Amniotic stem cell (primary cell): ENCODE measurements around the gene SVBP.

Experiments used
- DNase-seq: peaks from one replicate; lab custom pipeline; 2025; lab: John Stamatoyannopoulos, UW

Gene SVBP

DNA sequence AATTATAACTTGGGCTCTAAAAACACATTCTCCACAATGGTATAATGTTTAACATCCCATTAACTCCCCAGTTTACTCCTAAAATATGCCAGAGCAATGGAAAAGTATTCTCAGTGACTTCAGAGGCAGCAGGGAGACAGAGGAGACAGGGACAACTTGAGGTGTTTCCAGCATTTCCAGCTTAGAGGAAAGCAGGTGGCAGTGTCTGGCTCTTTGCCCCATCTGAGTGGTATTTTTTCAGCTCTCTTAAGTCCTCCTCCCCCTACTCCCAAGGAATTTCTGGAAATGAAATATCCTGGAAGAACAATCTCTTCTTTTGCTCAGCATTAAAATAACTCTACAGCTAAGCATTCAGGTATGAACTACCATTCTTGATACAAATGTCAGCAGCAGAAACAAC lies 11.0 kb downstream of the SVBP start:
- DNase-seq: no peak

DNA sequence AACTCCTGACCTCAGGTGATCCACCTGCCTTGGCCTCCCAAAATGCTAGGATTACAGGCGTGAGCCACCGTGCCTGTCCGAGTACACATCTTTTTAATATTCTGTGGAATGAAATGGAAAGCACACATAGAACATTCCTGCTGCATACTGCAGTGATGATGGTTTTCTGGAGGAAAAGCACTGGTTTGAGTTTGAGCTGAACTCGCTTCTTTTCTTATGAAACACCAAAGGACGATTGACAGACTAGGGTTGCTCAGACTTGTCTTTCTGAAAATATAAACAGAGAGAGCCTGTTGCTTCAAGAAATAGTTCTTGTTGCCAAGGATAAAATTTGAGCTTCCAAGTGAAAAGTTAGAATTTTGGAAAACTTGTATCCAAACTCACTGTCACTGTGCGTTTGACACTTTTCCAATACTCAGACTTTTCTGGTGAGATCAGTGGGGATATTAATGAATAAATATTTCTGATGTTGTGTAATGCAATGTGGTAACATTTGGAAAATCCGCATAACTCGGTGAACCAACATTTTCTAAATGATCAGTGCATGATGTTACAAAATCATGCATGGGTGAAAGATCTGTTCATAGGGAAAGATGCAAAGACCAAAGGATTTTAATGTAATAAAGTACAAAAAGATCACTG lies 15.2 kb downstream of the SVBP start:
- no peak for DNase-seq

DNA sequence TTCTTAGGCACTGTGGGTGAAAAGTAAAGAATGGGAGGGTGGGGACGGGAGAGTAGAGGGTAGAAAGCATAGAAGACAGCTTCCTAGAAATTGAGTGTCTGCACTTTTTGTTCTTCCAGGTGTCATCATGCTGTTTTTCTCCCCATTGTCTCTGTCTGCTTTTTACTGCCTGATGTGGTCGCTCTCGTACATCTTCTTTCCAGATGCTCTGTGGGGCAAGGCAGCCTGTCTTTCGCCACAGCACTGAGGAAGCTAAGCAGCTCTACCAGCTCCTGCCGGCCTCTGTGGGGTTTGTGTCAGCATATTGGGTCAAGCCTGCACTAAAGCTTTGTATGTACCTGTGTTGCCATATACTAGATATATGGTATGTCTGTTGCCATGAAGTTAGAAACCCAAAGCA lies 19.2 kb downstream of the SVBP start:
- DNase-seq: no peak

DNA sequence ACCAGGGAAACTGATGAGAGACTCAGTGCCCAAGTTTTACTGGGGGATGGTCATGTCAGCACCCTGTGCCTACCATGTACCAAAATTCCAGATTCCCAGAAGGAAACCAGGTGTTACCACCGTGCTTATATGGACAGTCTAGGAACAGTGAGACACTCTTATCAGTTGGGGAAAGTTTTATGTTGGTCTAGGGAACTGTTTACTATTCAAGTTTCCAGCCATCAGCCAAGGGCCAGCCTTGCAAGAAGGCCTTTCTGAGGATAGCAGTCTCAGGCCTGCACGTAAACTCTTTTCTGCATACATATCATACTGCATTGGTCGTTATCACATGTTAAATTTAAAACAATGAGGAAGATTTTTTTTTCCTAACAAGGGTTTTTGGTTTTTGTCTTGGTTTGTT lies 19.8 kb downstream of the SVBP start:
- DNase-seq: no peak

DNA sequence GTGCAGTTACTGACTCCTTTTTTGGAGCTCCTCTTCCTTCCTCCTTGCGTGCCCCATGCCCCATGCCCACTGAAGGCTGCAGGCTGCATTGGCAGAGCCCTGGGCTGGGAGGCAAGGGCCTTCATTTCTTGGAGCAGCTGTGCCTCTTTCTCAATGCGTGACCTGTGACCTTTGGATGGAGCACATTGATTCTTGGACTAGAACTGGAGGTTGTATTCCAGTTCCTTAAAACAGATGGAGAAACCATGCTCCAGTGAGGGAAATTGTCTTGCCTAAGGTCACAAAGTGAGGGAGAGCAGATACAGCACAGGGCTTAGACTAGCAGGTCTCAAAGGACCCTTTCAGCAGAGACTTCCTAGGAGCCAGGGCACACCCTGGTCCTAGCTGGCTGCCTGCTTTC lies 23.4 kb downstream of the SVBP start:
- DNase-seq: no peak

DNA sequence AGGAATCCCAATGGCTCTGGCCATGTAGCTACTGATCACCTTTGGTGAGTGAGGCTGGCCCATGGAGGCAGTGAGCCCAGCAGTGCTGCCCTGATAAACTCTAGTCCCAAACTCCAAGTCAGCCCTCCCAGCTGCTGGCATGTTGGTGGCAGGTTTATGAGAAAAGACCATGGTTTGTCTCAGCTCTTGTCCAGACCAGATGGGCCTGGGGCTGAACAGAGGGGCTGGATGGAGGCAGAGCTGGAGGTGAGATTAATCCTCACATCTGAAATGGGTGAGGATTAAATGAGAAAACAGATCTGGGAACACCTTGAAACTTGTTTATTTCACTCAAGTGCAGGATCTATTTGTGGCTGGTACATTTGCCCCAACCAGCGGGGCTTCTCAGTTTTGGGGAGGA lies 29.2 kb downstream of the SVBP start:
- DNase-seq: no peak

DNA sequence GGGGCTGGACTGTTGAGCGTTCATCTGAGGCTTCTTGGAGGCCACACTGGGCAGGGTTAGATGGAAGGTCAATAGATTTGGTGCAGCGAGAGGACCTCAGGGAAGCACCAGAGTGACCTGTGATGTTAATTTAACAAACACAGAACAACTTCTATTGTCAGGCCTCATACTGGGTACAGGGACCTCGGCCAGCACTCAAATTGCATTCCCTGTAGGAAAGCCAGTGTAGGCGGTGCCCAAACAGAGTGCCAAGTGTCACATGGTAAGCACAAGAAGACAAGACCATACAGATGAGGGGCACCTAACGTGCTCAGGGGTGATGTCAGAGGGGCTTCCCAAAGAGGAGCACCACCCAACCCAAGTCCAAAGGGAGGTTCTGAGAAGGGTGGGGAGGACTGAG lies 31.1 kb downstream of the SVBP start:
- no peak for DNase-seq

DNA sequence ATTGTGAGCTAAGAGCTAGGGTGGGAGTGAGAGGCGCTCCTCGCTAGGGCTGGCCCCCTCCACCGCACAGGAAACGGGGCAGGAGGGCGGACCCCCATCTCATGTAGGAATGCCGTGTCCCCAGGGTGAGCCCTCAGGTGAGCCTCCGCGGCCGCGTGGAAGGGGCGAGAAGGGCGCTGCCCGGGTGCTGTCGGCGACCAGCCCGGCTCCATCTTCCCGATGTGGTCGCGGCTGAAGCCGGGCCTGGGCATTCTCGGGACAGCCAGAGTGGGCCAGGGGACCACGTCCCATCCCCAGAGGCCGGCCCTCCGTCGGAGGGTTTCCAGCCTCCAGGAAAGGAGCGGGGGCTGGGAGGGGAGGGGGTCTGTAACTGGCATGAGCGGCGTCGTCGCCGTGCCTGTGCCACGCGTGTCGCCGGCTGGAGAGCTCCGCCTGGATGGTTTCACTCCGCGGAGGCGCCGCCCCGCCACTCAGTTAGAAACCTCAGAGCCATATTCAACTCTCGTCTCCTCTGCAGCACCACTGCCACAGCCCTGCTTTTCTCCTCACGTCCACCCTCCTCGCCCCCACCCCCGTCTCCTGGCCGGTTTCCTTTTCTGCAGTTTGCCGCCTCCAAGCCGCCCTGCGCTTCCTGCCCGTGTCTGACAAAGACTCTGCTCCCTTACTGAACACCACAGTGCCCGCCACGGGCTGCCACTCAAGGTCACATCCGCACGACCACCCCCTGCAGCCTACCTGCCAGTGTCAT lies 32.1 kb downstream of the SVBP start, which contains the start of gene TMEM269:
Gene TMEM269 (plus strand): TSS at position 46 of the 748 bp plus-strand sequence. CDS start 4,903 bp downstream, outside the sequence.
- no peak for DNase-seq

DNA sequence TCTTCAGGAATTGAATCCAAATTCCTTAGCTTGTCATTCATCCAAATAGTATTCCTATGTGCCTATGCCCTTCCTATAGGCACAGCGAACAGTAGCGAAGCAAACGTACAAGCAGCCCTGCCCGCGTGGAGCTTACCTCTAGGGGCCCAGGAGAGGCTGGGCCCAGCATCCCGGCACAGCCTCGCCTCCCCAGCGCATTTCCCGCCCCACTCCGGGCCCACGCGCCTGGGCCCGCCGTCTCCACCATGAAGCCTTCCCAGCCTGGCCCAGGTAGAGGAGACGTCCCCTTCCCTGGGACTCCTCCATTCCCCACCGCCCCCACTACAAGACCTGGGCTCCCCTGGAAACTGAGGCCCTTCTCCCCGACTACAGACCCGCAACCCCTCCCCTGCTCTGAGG lies 32.7 kb downstream of the SVBP start:
- no peak for DNase-seq

DNA sequence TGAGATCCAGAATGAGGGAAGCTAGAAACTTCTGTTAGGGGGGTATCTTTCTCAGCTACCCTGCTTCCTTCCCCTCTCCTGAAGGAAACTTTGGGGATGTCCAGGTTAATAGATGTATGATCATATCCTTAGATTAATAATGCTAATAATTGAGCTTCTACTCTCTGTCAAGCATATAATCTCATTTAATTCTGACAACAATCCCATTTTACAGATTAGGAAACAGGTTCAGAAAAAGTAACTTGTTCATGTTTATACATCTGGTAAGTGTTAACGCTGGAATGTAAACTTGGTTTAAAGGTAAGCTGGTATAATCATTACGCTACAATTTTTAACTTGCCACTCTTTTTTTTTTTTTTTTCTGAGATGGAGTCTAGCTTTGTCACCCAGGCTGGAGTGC lies 34.1 kb downstream of the SVBP start:
- no peak for DNase-seq

DNA sequence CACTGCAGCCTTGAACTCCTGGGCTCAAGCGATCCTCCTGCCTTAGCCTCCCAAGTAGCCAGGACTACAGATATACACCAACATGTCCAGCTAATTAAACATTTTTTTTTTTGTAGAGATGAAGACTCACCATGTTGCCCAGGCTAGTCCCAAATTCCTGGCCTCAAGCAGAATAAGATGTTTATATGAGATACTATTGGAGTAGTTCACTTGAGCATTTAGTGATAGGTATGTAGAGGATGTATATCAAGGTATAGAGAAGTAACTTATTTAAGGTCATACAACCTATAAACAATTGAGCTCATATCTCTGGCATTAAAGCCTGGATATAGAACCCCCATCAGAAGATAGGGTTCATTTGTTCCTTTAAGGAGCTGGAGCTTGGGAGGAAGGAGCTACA lies 37.0 kb downstream of the SVBP start:
- no peak for DNase-seq

DNA sequence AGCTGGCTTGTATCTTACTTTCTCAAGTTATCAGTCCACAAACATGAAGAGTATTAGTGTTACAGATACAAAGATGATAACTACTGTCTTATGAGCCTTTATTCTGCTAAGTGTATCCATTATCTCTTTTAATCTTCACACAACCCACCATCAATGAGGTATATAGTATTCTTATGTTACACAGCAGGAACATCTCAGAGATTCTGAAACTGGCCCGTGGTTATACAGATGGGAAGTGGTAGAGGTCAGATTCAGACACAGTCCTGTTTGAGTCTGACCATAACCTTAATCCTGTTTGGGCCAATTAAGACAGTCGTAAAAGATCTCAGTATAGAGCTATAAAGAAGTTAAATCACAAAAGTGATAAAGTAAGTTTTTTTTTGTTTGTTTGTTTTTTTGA lies 37.5 kb downstream of the SVBP start:
- DNase-seq: no peak

DNA sequence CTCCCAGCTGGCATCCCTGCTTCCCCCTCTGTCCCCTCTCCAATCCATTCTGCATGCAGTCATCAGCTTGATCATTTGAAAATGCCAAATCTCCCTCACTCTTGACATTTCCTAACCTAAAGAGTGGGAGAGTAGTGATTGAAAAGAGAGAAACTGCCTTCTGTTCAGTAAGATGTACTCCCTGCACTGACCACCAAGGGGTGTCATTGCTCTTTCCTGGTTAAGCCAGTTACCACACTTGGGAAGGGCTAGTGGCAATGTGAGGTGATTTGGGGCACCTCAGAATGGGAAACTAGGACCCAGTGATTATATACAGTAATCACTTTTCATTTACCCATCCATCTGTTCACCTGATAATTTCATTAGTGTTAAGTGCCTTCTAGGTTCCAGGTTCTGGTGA lies 39.3 kb downstream of the SVBP start:
- no peak for DNase-seq

DNA sequence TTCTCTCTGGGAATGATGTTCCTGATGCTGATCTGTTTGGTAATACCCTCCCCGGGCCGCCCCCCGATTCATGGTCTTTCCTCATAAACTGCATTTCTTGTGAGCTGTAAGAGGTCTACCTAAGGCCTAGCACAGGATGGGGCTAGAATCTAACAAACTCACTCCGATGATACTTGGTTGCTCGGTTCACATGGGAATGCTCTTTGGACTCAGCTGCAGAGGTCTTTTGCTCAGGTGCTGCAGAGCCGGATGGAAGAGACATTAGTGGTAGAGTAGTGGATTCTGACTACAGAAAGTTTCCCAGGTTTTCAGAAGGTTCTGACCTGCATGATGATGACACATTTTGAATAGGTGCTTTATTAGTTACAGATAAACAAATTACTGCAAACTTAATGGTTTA lies 40.7 kb downstream of the SVBP start:
- DNase-seq: no peak

DNA sequence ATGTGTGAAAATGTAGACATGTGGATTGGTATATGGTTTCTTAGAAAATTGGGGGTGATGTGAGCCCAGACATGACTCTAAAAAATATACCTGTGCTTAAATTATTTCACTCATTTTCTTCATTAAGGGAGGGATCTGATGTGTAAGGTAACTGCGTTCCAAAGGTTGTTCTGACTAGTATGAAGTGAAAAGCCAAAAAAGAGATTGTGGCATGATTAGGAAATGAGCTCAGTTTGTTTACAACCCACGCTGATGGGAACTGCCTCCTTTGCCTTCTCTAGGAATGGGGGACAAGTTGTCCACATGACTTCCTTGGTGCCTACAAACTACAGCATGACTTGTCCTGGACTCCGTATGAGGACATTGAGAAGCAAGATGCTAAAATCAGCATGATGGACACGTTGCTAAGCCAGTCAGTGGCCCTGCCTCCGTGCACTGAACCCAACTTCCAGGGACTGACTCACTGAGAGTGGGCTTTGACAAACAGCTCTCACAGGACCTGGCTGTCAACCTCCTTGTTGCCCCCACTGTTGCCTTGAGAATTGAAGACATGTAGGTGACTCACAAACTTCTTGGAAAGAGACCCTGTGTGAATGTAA lies 42.2 kb downstream of the SVBP start:
- no peak for DNase-seq

DNA sequence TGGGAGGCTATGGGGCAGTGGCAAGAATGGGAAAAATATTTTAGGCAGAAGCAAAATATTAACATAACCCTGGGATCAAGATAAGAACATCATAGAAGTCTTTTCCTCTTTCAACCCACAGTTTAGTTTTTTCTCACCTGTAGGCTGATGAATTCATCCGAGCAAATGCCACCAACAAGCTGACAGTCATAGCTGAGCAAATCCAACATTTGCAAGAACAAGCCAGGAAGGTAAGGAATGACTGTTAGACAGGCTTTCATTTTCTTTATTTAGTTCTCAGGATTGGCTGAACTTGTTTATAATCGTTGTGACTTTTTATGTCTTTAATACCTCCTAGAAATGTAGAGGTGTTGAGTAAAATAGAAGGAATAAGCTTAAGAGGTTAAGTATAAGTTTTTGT lies 43.8 kb downstream of the SVBP start:
- DNase-seq: no peak

DNA sequence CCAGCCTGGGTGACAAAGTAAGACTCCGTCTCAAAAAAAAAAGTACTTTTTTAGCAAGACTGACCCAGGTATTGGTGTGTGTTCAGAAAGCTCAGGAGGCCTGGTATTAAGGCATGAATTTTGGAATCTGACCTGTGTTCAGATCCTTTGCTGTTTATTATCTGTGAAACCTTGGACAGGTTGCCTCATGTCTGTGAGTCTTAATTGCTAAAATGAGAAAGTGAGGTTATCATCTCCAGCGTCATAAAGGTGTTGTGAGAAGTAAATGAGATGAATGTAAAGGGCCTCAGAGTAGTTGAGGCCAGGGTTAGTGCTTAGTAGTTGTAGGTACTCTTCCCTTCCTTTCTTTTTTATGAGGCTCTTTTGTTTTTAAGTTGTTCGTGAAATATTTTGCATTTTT lies 47.4 kb downstream of the SVBP start:
- no peak for DNase-seq

DNA sequence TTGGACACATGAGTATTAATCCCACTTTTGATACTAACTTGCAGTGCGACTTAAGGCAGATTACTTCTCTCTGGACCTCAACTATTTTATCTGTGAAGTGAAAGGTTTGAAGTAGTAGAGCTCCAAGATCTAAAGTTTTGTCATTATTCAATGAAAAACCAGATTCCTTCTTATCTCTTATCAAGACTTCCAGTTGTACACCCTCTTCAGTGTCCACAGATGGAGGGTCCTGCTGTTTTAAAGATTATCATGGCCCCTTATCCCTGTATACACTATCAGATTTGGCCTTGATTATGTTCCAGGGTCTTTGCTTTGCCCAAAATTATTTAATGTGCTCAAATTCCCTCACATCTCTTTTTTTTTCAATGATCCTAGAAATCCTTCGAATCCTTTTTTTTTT lies 49.0 kb downstream of the SVBP start:
- no peak for DNase-seq

DNA sequence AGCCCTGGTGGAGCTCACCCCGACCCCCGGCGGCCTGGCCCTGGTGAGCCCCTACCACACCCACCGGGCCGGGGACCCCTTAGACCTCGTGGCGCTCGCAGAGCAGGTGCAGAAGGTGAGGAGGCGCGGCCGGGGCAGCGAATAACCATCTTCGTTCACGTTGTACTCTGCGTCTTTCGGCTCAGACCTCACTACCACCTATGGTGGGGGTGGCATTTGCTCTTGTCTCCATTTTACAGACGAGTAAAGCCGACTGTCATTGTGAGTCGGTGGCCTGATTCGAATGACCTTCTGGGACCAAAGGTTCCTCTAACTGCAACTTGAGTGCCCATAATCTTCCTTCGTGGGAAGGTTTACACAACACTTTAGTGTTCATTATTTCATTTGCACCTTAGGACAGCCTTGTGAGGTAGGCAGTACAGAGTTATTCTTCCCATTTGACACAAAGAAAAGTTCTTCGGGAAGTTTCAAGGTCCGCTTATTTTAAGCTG lies 49.6 kb downstream of the SVBP start:
- DNase-seq: no peak

DNA sequence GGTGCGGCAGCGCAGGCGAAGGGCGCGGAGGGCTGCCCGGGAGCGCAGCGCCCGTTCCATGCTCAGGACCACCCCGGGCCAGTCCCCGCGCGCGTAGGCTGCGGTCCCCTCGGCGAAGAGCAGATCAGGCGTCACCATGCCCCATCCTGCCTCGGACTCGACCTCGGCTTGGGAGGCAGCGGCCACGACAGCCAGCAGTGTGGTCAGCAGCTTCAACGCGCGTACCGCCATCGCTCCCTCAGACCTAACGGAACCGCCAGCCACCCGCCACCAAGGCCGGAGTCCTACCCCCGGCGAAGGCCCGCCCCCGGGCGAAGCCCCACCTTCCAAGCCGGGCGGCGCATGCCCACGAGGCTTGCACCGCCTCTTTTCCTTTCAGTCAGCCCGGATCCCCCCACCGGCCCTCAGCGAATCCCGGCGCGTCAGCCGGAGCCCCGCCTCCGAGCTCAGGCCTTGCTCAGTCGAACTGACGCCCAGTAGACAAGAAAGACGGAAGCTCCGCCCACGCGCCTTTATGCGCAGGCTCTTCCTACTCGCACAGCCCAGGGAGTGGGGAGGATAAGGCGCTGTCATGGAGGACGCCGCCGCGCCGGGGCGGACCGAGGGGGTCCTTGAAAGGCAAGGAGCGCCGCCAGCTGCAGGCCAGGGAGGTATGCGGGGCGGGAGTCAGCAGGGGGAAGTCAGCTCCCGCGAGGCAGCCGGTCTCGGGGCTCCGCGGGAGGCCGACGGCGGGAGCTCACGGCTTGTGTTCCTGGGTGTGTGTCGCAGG lies 50.3 kb downstream of the SVBP start, which contains the start of the genes C1orf50 and P3H1:
Gene C1orf50 (plus strand): TSS at position 509 of the 769 bp plus-strand sequence. CDS start 63 bp downstream, at position 572.
Gene P3H1 (minus strand): TSS at position 288 of the 769 bp plus-strand sequence. CDS start 57 bp downstream, at position 231.
- peak; percentile 98 for DNase-seq

DNA sequence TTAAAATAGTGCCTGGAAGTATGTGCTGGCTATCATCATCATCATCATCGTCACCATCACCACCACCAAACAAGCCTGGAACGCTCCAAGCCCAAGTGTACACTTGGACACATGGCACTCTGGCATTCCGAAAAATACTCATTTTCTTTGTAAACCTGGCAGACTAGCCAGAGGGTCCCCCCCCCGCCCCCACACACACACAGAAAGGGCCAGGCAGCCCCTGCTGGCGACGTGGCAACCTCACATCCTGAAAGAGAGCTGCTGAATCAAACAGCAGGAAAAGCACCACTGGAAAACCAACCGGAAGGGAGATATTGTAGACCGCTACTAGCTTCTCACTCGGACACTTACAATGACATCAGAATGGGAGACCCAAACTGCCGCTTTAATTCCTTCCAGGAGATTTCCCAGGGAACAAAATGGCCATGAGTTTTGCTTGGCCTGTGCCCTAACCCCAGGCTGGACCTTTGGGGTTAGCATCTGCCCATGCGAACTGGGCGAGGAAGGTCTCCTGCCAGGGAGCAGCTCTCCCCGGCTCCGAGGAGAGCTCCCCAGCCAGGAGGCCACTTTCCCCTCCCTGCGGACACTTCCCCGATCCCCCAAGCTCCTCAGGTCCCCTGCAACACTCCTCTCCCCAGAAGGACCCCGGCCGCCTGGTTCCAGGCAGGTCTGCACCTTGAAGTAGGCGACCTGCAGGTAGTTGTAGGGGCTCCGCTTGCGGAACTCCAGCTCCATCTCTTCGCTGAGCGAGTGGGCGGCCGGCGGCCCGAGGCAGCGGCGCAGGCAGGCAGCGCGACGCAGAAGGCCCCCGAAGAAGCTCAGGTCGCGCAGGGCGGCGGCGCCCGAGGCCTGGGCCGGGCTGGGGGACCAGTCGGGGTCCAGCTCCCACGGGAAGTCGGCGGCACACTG lies 51.1 kb downstream of the SVBP start:
- peak; percentile 74 for DNase-seq
